Measurements from ENCODE around the gene PCNX2.

Gene PCNX2

DNA sequence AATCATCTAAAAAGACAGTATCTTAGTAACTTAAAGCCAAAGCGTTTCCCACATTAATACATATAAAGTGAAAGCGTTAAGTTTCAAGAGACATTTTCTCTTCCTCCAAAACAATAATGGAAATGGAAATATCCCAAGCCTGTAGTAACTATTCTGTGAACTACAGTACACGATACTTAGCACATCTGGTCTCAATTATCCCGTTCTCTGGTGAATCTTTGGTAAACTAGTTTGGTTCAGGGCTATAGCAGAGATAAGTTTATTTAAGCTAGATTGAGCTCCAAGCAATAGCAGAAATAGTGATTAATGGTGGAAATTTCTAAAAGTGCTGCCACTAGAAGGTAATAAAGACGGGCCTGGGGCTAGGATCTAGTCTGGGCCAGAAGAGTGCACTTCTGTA, 55.2 kb downstream of the PCNX2 start:
- Mint-ChIP-seq H3K27ac (no peak overlapping the region), H3K27me3 (no peaks in the 10 kb centered on the region), H3K36me3 (peaks cover 13% of the 10 kb centered on the region), H3K4me3 (no peak overlapping the region), H3K9me3 (ENCODE audit: low read depth) (no peaks in the 10 kb centered on the region), H3K4me1 (ENCODE audit: low read depth) (no peaks in the 10 kb centered on the region)

DNA sequence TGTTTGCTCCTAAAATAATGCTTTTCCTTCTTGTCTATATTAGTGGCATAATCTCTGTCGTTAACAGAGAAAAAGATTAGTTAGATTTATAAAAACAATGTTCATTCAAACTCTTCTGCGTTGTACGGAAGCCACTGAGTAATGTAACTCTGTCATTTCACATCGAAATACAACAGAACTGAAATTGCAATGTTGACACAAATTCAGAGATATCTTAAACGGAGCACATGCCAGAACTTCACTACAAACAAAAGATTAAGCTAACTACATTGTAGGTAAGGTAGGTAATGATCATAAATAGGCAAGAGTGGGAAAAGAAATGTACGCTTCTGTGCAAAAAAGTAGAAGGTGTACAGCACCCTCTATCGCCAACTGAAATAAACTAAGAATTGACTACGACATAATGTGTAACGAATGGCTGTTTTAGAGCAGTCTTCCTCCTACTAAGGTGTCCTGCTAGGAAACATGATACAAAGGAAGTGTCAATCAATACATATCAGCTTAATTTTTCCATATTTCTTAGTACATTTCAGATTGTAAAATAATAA, 56.6 kb downstream of the PCNX2 start:
- no peaks in the 10 kb centered on the region for H3K27me3 Mint-ChIP-seq
- H3K4me1 Mint-ChIP-seq (ENCODE audit: low read depth): no peaks in the 10 kb centered on the region
- no peak overlapping the region for H3K4me3 Mint-ChIP-seq
- peaks cover 6% of the 10 kb centered on the region for H3K36me3 Mint-ChIP-seq
- H3K27ac Mint-ChIP-seq: no peak overlapping the region
- no peaks in the 10 kb centered on the region for H3K9me3 Mint-ChIP-seq (ENCODE audit: low read depth)

DNA sequence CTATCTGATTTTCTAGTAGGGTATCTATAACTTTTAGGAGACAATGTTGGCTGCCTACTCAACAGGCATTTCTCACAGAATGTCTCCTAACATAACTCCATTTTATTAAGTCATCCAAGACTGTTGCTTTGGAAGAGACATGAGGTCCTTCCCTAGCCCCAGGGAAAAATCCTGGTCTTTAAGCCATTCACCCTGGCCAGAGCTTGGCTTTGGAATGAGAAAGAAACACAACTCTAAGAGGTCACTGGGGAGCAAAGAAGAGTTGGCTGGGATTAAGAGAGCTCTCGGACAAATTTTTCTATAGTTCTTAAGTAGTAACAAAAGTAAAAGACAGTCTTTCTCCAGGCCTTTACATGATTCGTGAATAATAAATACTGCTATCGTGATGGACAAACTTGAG, 57.9 kb downstream of the PCNX2 start:
- no peak overlapping the region for H3K27ac Mint-ChIP-seq
- peaks cover 10% of the 10 kb centered on the region for H3K36me3 Mint-ChIP-seq
- H3K4me3 Mint-ChIP-seq: no peak overlapping the region
- H3K9me3 Mint-ChIP-seq (ENCODE audit: low read depth): no peaks in the 10 kb centered on the region
- H3K27me3 Mint-ChIP-seq: no peaks in the 10 kb centered on the region
- H3K4me1 Mint-ChIP-seq (ENCODE audit: low read depth): no peaks in the 10 kb centered on the region

DNA sequence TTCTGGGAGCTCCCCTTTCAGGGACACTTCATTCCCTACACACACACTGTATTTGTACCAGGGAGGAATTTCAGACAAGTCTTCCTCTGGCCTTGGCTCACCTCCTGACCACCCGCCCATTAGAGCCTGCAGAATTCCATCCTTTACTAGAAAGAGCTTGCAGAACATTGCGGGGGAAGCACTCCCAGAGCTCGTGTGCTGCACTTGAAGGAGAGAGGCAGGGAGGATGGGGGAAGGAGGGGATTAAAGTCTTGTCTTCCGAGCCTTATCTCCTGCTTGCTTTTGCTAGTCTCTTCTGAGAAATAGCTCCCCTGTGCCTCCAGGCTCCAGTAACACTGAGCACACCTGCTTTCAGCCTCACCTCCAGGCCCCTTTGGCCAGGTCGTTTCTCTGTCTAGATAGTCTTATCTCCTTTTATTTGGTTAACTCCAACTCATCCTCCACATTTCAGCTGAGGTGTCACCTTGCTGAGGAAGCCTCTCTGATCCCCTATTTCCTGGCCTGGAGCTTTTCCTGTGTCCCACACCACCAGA, 62.0 kb downstream of the PCNX2 start:
- Mint-ChIP-seq H3K27ac (no peak overlapping the region), H3K36me3 (peaks cover 17% of the 10 kb centered on the region), H3K4me3 (no peak overlapping the region), H3K27me3 (no peaks in the 10 kb centered on the region), H3K9me3 (ENCODE audit: low read depth) (no peaks in the 10 kb centered on the region), H3K4me1 (ENCODE audit: low read depth) (no peaks in the 10 kb centered on the region)

DNA sequence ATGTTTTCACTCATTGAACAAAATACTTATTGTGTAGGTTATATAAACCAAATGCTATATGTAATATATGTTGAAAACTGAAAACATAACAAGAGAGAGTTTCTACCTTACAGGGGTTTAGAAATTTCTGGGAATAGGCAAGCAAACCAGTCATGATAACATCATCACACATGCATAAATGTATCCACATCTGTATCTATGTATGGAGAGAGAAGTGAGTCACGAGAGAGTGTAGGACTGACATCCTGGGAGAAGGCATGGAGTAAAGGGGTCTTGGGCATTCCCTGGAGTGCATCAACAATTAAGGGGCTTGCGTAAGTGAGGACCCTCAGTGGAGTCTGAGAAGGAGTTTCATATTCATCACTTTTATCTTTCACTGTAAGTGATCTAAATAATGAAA, 65.5 kb downstream of the PCNX2 start:
- H3K4me1 Mint-ChIP-seq (ENCODE audit: low read depth): no peaks in the 10 kb centered on the region
- no peak overlapping the region for H3K27ac Mint-ChIP-seq
- no peaks in the 10 kb centered on the region for H3K9me3 Mint-ChIP-seq (ENCODE audit: low read depth)
- peaks cover 21% of the 10 kb centered on the region for H3K36me3 Mint-ChIP-seq
- no peaks in the 10 kb centered on the region for H3K27me3 Mint-ChIP-seq
- no peak overlapping the region for H3K4me3 Mint-ChIP-seq

DNA sequence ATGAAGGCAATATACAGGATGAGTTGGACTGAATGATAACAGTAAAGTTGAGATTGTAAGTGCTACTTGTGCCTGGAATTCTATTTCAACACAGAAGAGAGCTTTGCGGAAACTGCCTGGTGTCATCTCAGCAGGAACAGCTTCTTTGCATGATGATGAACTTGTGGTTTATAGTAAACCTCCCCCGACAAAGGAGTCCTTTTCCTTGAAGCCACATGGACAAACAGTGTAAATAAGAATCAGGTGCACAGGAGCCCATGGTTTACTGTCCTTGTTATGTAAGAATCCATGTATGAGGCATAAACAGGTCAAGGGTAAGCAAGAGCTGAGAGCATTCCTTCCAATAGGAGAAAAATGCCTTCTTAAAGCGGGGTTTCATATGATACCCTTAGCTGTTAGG, 66.2 kb downstream of the PCNX2 start:
- Mint-ChIP-seq H3K36me3 (peaks cover 21% of the 10 kb centered on the region), H3K27me3 (no peaks in the 10 kb centered on the region), H3K9me3 (ENCODE audit: low read depth) (no peaks in the 10 kb centered on the region), H3K4me3 (no peak overlapping the region), H3K27ac (no peak overlapping the region), H3K4me1 (ENCODE audit: low read depth) (no peaks in the 10 kb centered on the region)

DNA sequence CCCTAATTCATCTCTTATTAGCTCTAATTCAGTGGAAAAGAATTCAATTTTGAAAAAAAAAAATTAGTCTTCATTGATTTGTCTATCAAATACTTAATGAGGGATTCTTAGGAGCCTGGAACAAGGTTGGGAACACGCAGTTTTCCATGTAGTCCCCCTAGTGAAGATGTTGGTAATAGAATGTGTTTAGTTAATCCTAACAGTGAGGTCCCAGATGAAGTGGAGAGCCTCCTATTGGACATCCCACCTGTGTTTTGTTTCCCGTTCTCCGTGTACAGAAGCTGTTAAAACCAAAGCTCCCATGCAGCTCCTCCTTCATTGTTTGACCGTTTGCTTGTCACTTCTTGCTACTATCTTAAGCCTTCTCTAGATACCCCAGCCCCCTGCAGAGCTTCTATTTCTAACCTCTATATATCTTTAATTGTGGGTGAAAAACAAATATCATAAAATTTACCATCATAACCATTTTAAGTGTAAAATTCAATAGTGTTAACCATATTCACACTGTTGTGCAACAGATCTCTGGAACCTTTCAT, 67.5 kb downstream of the PCNX2 start:
- H3K36me3 Mint-ChIP-seq: peaks cover 18% of the 10 kb centered on the region
- no peaks in the 10 kb centered on the region for H3K9me3 Mint-ChIP-seq (ENCODE audit: low read depth)
- H3K27ac Mint-ChIP-seq: no peak overlapping the region
- H3K4me3 Mint-ChIP-seq: no peak overlapping the region
- H3K4me1 Mint-ChIP-seq (ENCODE audit: low read depth): no peaks in the 10 kb centered on the region
- H3K27me3 Mint-ChIP-seq: no peaks in the 10 kb centered on the region

DNA sequence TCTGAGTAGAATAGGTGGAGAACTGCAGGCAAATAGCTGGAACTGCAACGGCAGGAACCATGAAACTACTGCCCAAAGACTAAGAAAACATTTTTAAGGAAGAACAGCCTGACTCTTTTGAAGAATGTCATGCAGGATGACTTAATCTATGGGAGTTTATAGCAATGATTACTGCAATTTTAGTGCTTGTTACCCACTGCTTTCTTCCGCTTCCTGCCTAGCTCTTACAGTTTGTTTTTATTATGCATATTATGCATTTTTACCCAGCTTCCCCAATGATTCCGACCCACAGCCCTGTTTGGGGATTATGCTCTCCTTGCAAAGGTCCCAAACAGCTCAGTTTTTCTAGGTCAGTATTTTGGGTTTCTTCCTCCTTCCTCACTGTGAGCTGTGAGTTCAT, 71.2 kb downstream of the PCNX2 start:
- H3K36me3 Mint-ChIP-seq: peaks cover 21% of the 10 kb centered on the region
- no peaks in the 10 kb centered on the region for H3K9me3 Mint-ChIP-seq (ENCODE audit: low read depth)
- no peaks in the 10 kb centered on the region for H3K4me1 Mint-ChIP-seq (ENCODE audit: low read depth)
- H3K4me3 Mint-ChIP-seq: no peak overlapping the region
- H3K27ac Mint-ChIP-seq: no peak overlapping the region
- H3K27me3 Mint-ChIP-seq: no peaks in the 10 kb centered on the region

DNA sequence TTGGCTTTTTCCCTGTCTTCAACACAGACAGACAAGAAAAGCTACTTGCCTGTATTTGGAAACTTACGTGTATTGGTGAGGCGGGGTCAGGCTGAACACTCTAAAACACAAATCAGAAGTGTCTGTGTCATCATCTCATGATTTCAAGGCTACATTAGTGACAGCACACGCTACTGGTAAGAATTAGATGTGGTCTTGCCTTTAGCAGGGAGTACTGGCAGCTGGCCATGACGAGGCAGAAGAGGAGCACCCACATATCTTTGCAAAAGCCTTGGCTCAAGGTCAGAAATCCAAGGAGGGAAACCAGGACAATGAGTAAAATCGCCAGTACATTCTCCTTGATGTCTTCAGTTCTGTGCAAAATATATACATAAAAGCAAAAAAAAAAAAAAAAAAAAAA, 77.7 kb downstream of the PCNX2 start:
- H3K27me3 Mint-ChIP-seq: no peaks in the 10 kb centered on the region
- no peak overlapping the region for H3K27ac Mint-ChIP-seq
- H3K9me3 Mint-ChIP-seq (ENCODE audit: low read depth): no peaks in the 10 kb centered on the region
- no peak overlapping the region for H3K4me3 Mint-ChIP-seq
- peaks cover 18% of the 10 kb centered on the region for H3K36me3 Mint-ChIP-seq
- H3K4me1 Mint-ChIP-seq (ENCODE audit: low read depth): no peaks in the 10 kb centered on the region

DNA sequence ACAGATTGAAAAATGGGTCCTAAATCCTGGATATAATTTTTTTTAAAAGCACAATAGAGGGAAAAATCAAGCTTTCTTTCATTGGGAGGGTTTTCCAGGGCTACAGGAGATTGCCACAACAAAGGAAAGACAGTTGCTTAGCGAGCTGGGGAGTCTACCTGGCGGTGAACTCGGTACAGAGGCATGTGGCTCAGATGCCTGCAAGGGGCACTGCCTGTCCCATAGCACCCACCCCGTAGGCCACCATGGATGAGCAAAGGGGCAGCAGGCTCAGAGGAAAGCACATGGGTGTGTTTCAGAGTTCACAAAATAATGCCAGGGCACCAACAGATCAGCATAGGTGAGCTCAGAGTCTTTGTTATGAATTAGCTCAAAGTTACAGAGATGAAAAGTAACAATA, 79.5 kb downstream of the PCNX2 start:
- Mint-ChIP-seq H3K27ac (no peak overlapping the region), H3K36me3 (peaks cover 18% of the 10 kb centered on the region), H3K9me3 (ENCODE audit: low read depth) (no peaks in the 10 kb centered on the region)

DNA sequence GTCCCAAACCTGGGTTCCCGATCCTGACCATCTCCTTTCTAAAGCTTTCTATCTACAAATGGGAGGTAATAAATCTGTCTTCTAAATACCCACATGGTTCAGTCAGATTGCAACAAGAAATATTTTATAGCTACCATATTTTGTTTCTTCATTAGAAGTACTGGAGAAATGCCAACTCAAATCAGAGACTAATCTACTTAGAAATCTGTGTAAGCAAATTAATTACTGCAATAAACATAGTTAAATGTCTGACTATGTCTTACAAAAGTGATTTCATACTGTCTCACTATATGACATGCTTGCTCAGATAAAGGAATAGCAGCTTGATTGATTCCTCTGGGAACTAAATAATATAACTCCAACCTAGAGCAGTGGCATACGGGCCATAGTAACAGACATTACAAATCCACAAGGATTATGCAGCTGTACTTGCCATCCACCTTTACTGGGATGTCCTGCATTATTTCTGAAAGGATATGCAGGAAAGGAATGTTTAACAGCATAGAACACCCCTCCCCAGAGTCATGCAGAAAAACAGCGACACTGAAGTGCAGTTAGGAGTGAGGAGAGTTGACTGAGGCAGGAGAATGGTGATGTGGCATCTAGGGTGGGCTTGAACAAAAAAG, 80.3 kb downstream of the PCNX2 start:
- no peak overlapping the region for H3K4me3 Mint-ChIP-seq
- no peaks in the 10 kb centered on the region for H3K4me1 Mint-ChIP-seq (ENCODE audit: low read depth)
- no peaks in the 10 kb centered on the region for H3K27me3 Mint-ChIP-seq
- H3K9me3 Mint-ChIP-seq (ENCODE audit: low read depth): no peaks in the 10 kb centered on the region
- no peak overlapping the region for H3K27ac Mint-ChIP-seq
- H3K36me3 Mint-ChIP-seq: peaks cover 14% of the 10 kb centered on the region

More for the DNA sequence above, 79.5 kb downstream of the PCNX2 start:
- H3K4me3 Mint-ChIP-seq: no peak overlapping the region
- H3K27me3 Mint-ChIP-seq: no peaks in the 10 kb centered on the region
- no peaks in the 10 kb centered on the region for H3K4me1 Mint-ChIP-seq (ENCODE audit: low read depth)

DNA sequence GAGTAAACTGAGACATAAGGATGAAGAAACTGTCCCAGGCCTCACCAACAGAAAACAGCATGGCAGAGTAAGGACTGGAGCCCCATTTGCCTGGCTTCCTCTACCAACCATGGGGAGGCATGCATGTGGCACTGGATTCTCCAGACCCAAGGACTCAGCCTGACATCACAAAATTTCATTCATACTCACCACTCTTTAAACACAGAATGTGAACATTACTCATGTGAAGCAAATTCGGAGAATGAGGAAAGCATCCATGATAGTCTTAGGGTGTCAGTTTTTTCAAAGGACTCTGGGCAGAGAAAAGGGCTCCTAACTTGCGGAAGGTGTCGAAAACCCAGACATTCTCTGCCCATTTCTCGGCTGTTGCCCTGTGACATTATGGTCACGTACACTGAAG, 83.9 kb downstream of the PCNX2 start:
- no peak overlapping the region for H3K4me3 Mint-ChIP-seq
- H3K36me3 Mint-ChIP-seq: peaks cover 13% of the 10 kb centered on the region
- no peaks in the 10 kb centered on the region for H3K4me1 Mint-ChIP-seq (ENCODE audit: low read depth)
- no peaks in the 10 kb centered on the region for H3K27me3 Mint-ChIP-seq
- no peak overlapping the region for H3K27ac Mint-ChIP-seq
- no peaks in the 10 kb centered on the region for H3K9me3 Mint-ChIP-seq (ENCODE audit: low read depth)

DNA sequence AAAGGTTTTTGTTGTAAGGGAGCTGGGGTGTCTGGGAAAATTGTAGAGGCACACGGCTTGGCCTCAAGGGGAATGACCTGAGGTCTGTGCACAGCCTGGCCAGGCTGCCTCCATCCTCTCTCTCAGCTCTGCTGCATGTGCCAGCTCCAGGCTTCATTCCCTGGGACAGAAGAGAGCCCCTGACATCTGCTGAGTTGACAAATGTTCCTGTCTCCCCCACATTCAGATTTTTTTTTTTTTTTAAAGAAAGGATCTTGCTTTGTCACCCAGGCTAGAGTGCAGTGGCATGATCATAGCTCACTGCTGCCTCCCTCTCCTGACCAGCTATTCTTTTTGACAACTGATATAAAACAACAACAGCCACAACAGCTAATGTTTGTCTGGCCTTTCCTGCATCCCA, 84.4 kb downstream of the PCNX2 start:
- Mint-ChIP-seq H3K9me3 (ENCODE audit: low read depth) (no peaks in the 10 kb centered on the region), H3K36me3 (peaks cover 17% of the 10 kb centered on the region), H3K4me3 (no peak overlapping the region), H3K27me3 (no peaks in the 10 kb centered on the region), H3K27ac (no peak overlapping the region), H3K4me1 (ENCODE audit: low read depth) (no peaks in the 10 kb centered on the region)

DNA sequence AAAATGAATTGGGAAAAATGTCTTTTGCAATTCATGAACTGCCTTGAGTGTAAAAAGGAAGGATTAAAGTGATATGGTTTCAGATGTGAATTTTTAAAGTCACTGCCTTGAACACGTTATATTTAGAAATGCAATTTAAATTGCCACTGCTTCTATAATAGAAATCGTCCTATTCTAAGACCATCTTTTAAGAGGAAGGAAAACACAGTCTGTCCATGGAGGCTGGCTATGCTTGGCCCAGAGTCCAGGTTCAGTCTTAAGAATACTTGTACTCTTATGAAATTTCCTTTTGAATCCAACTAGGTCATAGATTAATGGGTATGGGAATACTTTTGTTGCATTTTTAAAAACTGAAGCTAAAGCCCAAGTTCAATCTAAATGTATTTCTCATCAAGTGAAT, 86.0 kb downstream of the PCNX2 start:
- H3K27ac Mint-ChIP-seq: no peak overlapping the region
- no peaks in the 10 kb centered on the region for H3K4me1 Mint-ChIP-seq (ENCODE audit: low read depth)
- peaks cover 18% of the 10 kb centered on the region for H3K36me3 Mint-ChIP-seq
- no peaks in the 10 kb centered on the region for H3K9me3 Mint-ChIP-seq (ENCODE audit: low read depth)
- H3K4me3 Mint-ChIP-seq: no peak overlapping the region
- no peaks in the 10 kb centered on the region for H3K27me3 Mint-ChIP-seq

DNA sequence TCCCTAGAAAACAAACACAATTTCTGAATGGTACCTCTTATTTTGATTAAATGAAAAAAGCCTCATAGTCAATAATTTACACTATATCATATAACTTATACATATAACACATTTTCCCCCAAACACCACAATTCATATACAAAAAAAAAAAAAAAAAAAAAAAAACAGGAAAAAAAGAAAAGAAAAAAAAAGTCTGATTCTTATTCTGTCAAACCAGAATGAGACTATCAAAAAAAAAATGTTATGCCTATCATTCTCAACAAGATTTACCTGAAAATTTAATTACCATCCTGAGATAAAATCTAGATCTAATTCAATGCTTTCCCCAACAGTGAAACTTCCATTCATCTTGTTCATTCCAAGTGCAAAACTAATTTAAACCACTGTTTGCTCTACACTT, 86.8 kb downstream of the PCNX2 start:
- Mint-ChIP-seq H3K4me3 (no peak overlapping the region), H3K27me3 (no peaks in the 10 kb centered on the region), H3K36me3 (peaks cover 19% of the 10 kb centered on the region), H3K9me3 (ENCODE audit: low read depth) (no peaks in the 10 kb centered on the region), H3K27ac (no peak overlapping the region), H3K4me1 (ENCODE audit: low read depth) (no peaks in the 10 kb centered on the region)

DNA sequence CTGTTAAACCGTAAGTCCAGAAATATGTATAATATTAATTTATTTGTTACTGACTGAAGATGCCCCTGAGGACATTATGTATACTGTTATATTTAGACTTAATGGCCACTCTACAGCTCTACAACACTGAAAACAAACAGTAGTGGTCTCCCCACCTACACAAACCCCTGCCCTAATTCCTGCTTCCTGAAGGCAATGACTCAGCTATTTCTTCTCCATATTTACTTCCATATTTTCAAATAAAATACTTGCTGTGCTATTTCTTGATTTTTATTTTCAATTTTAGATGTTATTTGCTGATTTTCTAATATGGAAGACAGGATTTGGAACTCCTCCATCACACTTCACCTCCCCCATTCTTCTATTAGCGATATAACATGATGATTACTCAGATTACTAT, 97.6 kb downstream of the PCNX2 start:
- H3K36me3 Mint-ChIP-seq: peaks cover 46% of the 10 kb centered on the region
- no peaks in the 10 kb centered on the region for H3K4me1 Mint-ChIP-seq (ENCODE audit: low read depth)
- no peak overlapping the region for H3K27ac Mint-ChIP-seq
- peaks cover 13% of the 10 kb centered on the region for H3K9me3 Mint-ChIP-seq (ENCODE audit: low read depth)
- H3K4me3 Mint-ChIP-seq: no peak overlapping the region
- no peaks in the 10 kb centered on the region for H3K27me3 Mint-ChIP-seq

Measured in activated naive CD8-positive, alpha-beta T cell (primary cell).